Endothelial cell of umbilical vein (primary cell): ENCODE measurements around the gene ALDH8A1.

ENCODE experiments used
- EZH2 ChIP-seq: IDR thresholded peaks from 2 replicates; pipeline ENCODE4 v1.6.1; 2012; ENCODE audit warnings: borderline replicate concordance, low read depth, mild to moderate bottlenecking, moderate library complexity, low read length, inconsistent platforms; ENCODE audit not compliant: severe bottlenecking
- POLR2A ChIP-seq: IDR thresholded peaks from 2 replicates; pipeline ENCODE4 v1.6.1; 2012; ENCODE audit warnings: low read depth, mild to moderate bottlenecking, control low read depth, low read length
- TF ChIP-seq, protein P1 (sequence below), 2 donors: IDR thresholded peaks; 1 replicate in 1 of 2; 2 replicates in 1 of 2; pipeline ENCODE4 v1.5.1; 2011; ENCODE audit warnings: low read length in 2 of 2, mild to moderate bottlenecking in 2 of 2, moderate library complexity in 2 of 2, control low read depth in 1 of 2, inconsistent platforms in 1 of 2, low read depth in 1 of 2; ENCODE audit not compliant: insufficient read depth in 1 of 2; ENCODE audit errors: extremely low read depth in 1 of 2

DNA sequence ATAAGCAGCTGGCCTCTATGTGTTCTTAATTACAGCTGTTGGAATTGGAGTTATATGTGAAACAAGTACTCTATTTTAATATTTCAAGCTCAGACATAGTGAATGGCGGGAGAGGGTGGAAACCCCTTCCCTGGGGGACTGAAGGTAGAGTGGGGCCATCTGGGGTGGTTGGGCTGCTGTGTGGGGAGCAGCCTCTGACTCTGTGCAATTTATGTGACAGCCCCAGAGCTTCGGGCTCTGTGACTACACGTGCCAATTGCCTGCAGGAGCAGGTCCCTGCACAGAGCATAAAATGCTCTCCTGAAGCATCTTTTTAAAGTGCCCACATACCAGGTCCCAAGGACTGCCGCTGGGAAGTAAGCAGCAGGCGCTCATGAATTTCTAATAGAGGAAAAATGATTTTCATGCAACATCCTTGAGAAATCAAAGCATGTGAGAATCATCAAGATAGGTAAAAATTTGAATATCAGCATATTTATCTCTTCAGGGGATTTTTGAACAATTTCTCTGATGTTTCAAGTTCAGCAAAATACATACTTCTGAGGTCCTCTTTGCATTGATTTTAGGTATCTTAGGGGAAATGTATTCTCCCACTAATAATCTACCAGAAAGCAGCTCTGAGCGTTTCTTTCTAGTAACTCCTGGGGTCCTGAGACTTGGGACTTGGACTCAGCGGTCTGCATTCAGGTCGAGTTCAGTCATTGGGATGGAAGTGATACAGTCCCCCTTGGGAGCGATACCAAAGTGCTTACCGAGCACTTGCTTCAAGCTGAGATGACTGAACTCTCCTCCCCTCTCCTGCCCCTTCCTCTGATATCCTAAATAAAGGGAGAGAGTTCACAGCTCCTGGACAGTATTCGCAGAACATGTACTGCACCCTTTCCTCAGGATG is 40.0 kb downstream of the ALDH8A1 start:
- TF ChIP-seq, protein P1, sequence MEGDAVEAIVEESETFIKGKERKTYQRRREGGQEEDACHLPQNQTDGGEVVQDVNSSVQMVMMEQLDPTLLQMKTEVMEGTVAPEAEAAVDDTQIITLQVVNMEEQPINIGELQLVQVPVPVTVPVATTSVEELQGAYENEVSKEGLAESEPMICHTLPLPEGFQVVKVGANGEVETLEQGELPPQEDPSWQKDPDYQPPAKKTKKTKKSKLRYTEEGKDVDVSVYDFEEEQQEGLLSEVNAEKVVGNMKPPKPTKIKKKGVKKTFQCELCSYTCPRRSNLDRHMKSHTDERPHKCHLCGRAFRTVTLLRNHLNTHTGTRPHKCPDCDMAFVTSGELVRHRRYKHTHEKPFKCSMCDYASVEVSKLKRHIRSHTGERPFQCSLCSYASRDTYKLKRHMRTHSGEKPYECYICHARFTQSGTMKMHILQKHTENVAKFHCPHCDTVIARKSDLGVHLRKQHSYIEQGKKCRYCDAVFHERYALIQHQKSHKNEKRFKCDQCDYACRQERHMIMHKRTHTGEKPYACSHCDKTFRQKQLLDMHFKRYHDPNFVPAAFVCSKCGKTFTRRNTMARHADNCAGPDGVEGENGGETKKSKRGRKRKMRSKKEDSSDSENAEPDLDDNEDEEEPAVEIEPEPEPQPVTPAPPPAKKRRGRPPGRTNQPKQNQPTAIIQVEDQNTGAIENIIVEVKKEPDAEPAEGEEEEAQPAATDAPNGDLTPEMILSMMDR (IDR thresholded peaks at IDR 0.05; ENCODE audit: extremely low read depth in 1 of 2, insufficient read depth in 1 of 2, low read depth in 1 of 2, low read length in 2 of 2), result no peak
- TF ChIP-seq POLR2A, result no peak
- TF ChIP-seq EZH2, result no peak
